Activated T-helper 9 cell treated with anti-CD3 and anti-CD28 coated beads, Interleukin-2, amount 50 U/mL, for 16 hours (primary cell): ENCODE data around the gene GDPD4.

ENCODE experiments used
- DNase-seq: peaks from one replicate; pipeline ENCODE4 v3.0.0-alpha.2; 2020; ENCODE audit warnings: low read depth

GDPD4 gene

GRCh38 chr11:77233011-77233410 lies 68.5 kb downstream of the GDPD4 start:
- no peak for DNase-seq

- DNase-seq = no peak
These were observed 69.2 kb downstream of the GDPD4 start for GRCh38 chr11:77232242-77232641.

- no peak for DNase-seq
These were observed 69.7 kb downstream of the GDPD4 start for GRCh38 chr11:77231800-77232199.

- DNase-seq = no peak
These were observed 70.4 kb downstream of the GDPD4 start for GRCh38 chr11:77230878-77231605.

GRCh38 chr11:77223797-77224196 lies 77.7 kb downstream of the GDPD4 start:
- no peak for DNase-seq

- no peak for DNase-seq
These were observed 84.3 kb downstream of the GDPD4 start for GRCh38 chr11:77217156-77217555.

- no peak for DNase-seq
These were observed 86.4 kb downstream of the GDPD4 start for GRCh38 chr11:77215106-77215505.

GRCh38 chr11:77214557-77214956 lies 86.9 kb downstream of the GDPD4 start:
- DNase-seq = no peak

- DNase-seq = no peak
These were observed 87.7 kb downstream of the GDPD4 start for GRCh38 chr11:77213589-77214428.

GRCh38 chr11:77213029-77213579 lies 88.4 kb downstream of the GDPD4 start:
- DNase-seq = no peak

GRCh38 chr11:77212314-77213007 lies 89.0 kb downstream of the GDPD4 start:
- no peak for DNase-seq

GRCh38 chr11:77211594-77212251 lies 89.8 kb downstream of the GDPD4 start:
- no peak for DNase-seq

- no peak for DNase-seq
These were observed 90.4 kb downstream of the GDPD4 start for GRCh38 chr11:77211040-77211451.

- DNase-seq = no peak
These were observed 91.8 kb downstream of the GDPD4 start for GRCh38 chr11:77209663-77210062.

- DNase-seq = no peak
These were observed 93.0 kb downstream of the GDPD4 start for GRCh38 chr11:77208535-77208934.

GRCh38 chr11:77207618-77208313 lies 93.7 kb downstream of the GDPD4 start:
- no peak for DNase-seq

- no peak for DNase-seq
These were observed 94.4 kb downstream of the GDPD4 start for GRCh38 chr11:77207019-77207485.

- no peak for DNase-seq
These were observed 95.0 kb downstream of the GDPD4 start for GRCh38 chr11:77206264-77207018.

- no peak for DNase-seq
These were observed 95.8 kb downstream of the GDPD4 start for GRCh38 chr11:77205467-77206263.
